Urothelium cell line (cell line): ENCODE measurements around the gene SORBS2.
"Not testable (repeated sequence)": the region's sequence is repeated elsewhere in the genome, so short reads cannot be mapped to it uniquely, and the experiment has no call there.

Experiments used
- DNase-seq: peaks from one replicate; pipeline ENCODE4 v3.0.0; 2011; ENCODE audit warnings: low spot score, mixed read lengths
- FAIRE-seq: peaks from 2 replicates; lab custom pipeline; 2011; peaks lifted over from hg19 to GRCh38; lab: Jason Lieb, UNC

The SORBS2 gene

GRCh38 chr4:185811509-185812364 lies at the start of gene SORBS2:
Gene SORBS2, minus strand, starts transcription at chr4:185812194. Its CDS starts 121,623 bp downstream, at chr4:185690571.
- FAIRE-seq (no peak), DNase-seq (no peak)

- no peak for FAIRE-seq
- DNase-seq = no peak
Measured at GRCh38 chr4:185859111-185859510, 47.1 kb upstream of the SORBS2 start.

- not testable (repeated sequence) for DNase-seq, FAIRE-seq
Measured at GRCh38 chr4:185857561-185857960, 45.6 kb upstream of the SORBS2 start.

DNA sequence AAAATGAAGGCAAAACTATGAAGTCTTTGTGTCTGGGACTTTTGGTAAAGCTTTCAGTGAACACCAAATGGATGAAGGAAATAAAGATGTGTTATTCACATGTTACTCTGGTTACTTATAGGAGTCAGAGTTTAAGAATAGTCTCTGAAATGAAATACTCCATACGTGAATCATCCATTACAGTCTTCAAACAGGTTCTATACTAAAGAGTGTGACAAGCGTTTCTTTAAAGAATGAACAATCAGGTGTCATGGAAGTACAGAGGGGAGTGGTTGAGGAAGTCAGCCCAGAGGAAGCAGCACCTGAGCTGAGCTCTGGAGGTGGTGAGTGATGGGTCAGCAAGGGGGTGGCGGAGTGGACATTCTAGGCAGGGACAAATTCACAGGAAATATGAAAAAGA lies 41.8 kb upstream of the SORBS2 start:
- DNase-seq = no peak
- no peak for FAIRE-seq

GRCh38 chr4:185852961-185853360 lies 41.0 kb upstream of the SORBS2 start:
- no peak for DNase-seq
- FAIRE-seq = no peak

DNA sequence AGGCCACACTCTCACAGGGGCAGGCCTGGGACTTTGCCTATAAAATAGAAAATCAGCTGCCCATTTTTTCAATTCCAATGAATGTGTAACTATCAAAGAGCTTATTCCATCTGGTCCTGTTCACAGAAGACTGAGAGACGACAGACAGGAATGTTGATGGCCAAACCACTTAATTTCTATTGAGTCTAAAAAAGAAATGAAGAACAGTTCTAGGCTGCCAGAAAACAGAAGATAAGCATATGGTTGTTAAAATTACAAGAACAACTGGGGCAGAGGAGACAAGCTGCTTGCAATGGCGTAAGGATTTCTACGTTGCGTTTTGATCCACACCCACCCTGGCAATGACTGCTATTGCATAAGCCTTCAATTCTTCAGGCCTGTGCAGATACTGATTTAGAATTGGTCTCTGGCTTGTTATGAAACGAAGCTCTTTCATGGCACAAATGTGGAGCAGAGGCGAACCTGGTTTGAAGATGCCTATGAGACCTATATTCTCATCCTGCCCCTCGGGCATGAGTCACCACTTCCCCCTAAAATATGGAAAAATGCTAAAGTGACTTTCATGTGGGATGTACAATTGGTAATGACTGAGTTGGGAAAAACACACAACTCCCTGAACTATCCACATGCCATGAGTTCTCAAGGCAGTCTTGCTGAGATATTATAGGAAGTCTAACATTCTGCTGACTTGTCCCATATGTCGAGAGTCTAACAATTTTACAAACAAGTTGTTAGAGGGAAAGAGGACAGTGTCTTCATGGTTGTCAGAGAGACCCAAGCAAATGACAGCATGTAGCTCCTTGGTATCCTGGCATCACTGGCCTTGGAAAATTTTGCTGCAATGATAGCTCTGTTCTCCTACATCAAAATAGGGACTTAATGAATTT lies 37.9 kb upstream of the SORBS2 start:
- DNase-seq (no peak), FAIRE-seq (no peak)

GRCh38 chr4:185847352-185848097 lies 35.5 kb upstream of the SORBS2 start:
- FAIRE-seq (no peak), DNase-seq (peak; percentile 64)

DNA sequence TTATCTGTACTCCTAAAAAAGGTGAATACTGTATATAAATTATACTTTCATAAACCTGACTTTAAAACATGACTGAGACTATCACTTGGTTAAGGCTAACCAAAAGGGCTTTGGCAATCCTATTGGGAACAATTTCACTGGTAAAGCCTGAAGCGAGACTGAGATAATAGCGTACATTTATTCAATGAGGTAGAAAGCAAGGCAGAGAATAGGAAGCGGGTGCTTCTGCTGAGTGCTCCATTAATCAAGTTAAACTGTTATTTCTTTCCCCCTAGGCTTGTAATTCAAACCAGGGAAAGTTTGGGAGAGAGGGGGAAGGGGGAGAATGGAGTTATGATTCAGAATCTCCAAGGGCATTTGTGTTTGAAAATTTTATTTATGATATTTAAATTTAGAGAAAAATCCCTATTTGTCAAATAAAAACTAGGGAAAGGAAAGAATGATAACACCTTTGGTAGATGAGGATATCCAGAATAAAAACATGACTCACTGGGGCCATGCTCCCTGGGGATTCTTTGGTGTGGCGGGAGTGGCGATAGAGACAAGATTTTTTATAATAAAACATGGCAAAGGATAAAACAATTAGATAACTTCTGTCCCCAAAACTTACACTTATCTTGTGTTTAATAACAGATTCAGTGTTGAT lies 34.6 kb upstream of the SORBS2 start:
- FAIRE-seq = no peak
- no peak for DNase-seq

GRCh38 chr4:185845966-185846365 lies 34.0 kb upstream of the SORBS2 start:
- FAIRE-seq (no peak), DNase-seq (no peak)

DNA sequence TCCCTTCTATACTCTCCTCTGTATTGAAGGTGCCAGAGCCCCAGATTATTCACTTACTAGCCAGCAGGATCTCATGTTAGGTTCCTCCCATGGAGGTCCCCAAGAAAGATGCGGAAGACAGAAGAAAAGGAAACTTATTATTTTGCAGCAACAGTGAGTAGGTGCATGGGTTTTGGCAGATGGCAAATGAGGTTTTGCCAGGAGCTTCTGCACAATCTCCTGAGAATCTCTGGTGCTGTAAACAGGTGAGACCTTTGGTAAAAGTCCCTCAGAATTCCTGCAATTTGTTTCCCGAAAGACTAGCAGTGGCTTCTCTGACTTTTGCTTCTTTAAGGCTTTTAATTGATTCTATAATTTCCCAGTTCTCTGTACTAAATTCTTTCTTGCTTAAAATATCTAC lies 29.5 kb upstream of the SORBS2 start:
- DNase-seq (no peak), FAIRE-seq (no peak)

DNA sequence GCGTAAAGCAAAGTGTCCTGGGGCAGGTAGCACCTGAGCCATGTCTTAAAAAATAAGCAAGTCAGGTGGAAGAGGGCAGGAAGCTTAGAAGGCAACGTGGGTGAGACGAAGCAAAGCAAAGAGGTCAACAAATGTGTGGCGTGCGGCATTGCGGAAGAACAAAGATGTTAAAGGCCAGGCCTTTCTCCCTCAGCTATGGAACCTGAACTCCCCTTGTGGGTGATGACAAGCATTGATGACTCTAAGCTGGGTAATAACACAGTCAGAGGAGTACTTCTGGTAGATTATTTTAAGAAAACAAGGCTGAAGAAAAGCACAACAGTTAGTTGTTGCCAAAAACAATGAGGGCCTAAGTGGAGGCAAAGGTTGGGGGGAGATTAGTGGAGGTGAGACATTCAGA lies 29.0 kb upstream of the SORBS2 start:
- no peak for FAIRE-seq
- DNase-seq = no peak

DNA sequence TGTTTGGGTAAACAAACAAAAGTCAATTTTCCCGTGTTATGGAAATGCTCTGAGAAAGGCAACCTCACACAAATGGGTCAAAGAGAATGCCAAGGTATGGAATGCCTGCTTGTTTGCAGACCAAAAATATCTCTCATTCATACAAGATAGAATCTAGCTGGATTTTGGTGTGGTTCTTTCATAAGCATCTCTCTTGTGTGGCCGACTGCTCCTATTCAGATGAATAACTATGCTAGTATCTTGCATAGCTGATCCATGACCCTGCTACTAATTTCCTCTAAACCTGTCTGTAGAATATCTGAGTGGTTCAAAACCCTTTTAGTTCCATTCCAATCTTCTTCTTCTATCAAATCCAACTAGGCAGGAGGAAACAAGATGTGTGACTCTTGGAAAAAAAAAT lies 28.2 kb upstream of the SORBS2 start:
- DNase-seq = no peak
- FAIRE-seq = no peak

GRCh38 chr4:185839770-185840169 lies 27.8 kb upstream of the SORBS2 start:
- DNase-seq (no peak), FAIRE-seq (no peak)

GRCh38 chr4:185839194-185839712 lies 27.3 kb upstream of the SORBS2 start:
- FAIRE-seq (no peak), DNase-seq (peak; percentile 78)

- DNase-seq (peak; percentile 21), FAIRE-seq (no peak)
Measured at GRCh38 chr4:185838514-185839193, 26.7 kb upstream of the SORBS2 start.

- FAIRE-seq (no peak), DNase-seq (no peak)
Measured at GRCh38 chr4:185838104-185838452, 26.1 kb upstream of the SORBS2 start.

DNA sequence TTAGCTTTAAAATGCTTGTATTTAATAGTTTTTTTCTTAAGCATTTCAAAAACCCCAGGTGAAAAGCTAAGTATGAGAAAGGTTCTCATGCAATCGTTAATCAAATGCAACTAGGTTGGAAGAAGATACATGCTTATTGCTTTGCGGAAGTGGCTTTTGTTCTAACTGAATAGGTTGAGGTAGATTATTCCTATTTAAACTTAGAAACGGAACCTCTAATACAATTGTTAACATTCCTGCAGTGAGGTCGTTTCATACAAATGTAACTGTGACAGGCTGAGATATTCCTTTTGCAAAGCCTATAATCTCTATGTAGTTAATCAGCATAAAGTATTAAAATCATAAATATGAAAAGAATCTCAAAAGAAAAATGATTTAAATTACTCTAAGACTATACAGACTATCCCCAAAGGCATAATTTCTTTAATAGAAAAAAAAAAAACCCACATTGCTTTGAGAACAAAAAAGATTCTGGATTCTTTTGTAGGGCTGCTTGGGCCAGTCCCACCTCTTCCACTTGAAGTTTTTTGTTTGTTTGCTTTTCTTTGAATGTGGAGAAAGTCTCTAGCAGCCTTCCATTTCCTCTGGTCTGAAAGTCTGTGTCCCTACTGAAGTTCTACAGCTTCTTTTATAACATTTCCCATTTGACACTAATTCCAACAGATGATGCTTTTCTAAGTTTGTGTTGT lies 25.6 kb upstream of the SORBS2 start:
- FAIRE-seq = no peak
- DNase-seq = no peak

- no peak for DNase-seq
- no peak for FAIRE-seq
Measured at GRCh38 chr4:185836241-185837084, 24.5 kb upstream of the SORBS2 start.
